ENCODE data around the gene CREG1. TPM values are rescaled to one million over a fixed set of nuclear protein-coding genes. Genes with fewer than 3 reads are reported as not detected.

CREG1 gene
- total and polyA plus RNA-seq, 10 donors: 40.8 to 364 (median 184) TPM

DNA sequence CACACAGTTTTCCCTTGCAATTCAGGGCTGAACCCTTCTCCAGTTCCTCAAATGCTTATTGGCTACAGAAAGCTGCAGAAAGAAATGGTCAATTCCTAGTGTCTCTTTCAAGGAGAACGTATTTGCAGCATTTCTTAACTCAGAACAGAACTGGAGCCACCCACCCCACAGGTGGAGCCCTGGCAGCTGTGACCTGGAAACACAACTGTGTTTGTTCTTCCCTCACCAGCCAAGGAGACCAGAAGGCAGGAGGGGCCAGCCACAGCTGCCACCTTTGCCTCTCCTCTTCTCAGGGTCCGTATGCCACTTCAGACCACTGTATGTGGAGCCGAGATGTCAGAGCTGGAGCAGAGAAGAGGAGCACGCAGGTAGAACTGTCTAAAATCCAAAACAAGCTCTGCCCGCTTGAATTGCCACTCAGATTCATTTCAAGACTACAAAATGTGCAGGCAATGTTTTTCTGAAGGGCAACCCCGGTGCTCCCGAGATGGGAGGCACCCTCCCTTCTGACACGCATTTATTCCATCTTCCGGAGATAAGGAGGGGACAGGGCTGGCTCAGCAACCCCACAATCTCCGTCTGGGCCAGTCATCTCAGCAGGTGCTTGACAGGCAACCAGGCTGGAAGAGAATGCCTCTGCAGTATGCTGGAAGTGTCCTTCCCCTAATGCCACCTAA, 51.9 kb downstream of the CREG1 start:
- DNase-seq: peak; percentile 46
- H3K4me3 ChIP-seq: peak overlapping the region in 1 of 8 donors; percentile 21
- whole genome bisulfite sequencing, 5 donors: 61 to 77% (median 69%) methylated on average over 10 of the region's 10 CpGs

GRCh38 chr1:167500283-167500860, 53.2 kb downstream of the CREG1 start:
- intact Hi-C loops (cut with DNase I; ENCODE audit: low total_unique reads): no loop called here
- 59 to 74% (median 71%) methylated on average over 4 of the region's 4 CpGs for WGBS, 5 donors
- DNase-seq: no peak
- Histone ChIP-seq H3K36me3 (no peaks in the 10 kb centered on the region), H3K9me3 (no peaks in the 10 kb centered on the region), H3K27me3 (replicated peaks in 1 of 7) (peaks cover 0 to 47% (median 0%) of the 10 kb centered on the region in 7 donors), H3K27ac (peak overlapping the region in 4 of 8 donors; percentile 6 to 54 (median 12)), H3K4me3 (no peak overlapping the region), H3K4me1 (peaks cover 5 to 98% (median 39%) of the 10 kb centered on the region in 6 donors)
- no peak for TF ChIP-seq CTCF (IDR thresholded peaks at IDR 0.05 in 8 of 11, conservative IDR thresholded peaks at IDR 0.05 in 3 of 11)
- TF ChIP-seq POLR2A (IDR thresholded peaks at IDR 0.05): no peak
- TF ChIP-seq POLR2AphosphoS5 (IDR thresholded peaks at IDR 0.05): no peak

More for the DNA sequence above, 51.9 kb downstream of the CREG1 start:
- Histone ChIP-seq H3K9me3 (no peaks in the 10 kb centered on the region), H3K36me3 (no peaks in the 10 kb centered on the region), H3K4me1 (peaks cover 5 to 96% (median 38%) of the 10 kb centered on the region in 6 donors), H3K27me3 (replicated peaks in 1 of 7) (peaks cover 0 to 37% (median 0%) of the 10 kb centered on the region in 7 donors), H3K27ac (peak overlapping the region in 3 of 8 donors; percentile 5 to 62 (median 17))
- TF ChIP-seq POLR2AphosphoS5 (IDR thresholded peaks at IDR 0.05) (no peak), POLR2A (IDR thresholded peaks at IDR 0.05) (no peak), CTCF (IDR thresholded peaks at IDR 0.05 in 8 of 11, conservative IDR thresholded peaks at IDR 0.05 in 3 of 11) (no peak)
- intact Hi-C loops (cut with DNase I; ENCODE audit: low total_unique reads): no loop called here

DNA sequence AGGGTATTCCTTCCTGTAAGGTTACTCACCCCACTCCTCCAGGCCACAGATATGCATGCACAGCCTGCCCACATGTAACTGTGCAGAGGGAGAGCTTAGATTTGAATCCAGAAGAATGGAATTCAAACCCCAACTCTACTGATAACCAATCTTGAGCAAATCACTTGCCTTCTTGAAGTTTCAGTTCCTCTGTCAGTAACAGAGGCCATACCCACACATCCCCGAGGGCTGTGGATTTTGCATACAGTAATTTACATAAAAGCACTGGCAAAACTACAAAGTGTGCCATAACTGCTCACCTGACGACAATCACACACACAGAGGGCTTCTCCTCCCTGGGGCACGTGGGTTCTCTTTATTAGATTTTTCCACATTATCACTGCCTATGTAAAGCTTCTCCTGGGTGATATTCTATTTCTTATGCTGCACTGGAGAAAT, 53.9 kb downstream of the CREG1 start:
- TF ChIP-seq CTCF (IDR thresholded peaks at IDR 0.05 in 8 of 11, conservative IDR thresholded peaks at IDR 0.05 in 3 of 11): no peak
- TF ChIP-seq POLR2A (IDR thresholded peaks at IDR 0.05): no peak
- TF ChIP-seq POLR2AphosphoS5 (IDR thresholded peaks at IDR 0.05): peak in 1 of 3 donors; percentile 36

DNA sequence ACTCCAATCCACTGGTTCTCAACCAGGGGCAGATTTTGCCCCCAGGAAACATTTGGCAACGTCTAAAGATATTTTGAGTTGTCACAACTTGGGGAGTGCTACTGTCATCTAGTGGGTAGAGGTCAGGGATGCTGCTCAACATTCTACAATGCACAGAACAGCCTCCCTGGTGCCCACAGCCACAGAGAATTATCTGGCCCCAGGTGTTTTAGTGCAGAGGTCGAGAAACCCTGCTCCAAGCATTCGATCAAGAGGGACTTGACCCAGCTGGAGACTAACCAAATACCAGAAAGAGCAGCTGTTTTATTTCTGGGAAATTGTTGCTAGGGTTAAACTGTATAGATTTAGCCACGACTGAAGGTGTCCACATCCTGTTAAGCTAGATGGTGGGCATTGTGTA, 54.5 kb downstream of the CREG1 start:
- H3K4me1 ChIP-seq: peaks cover 5 to 98% (median 40%) of the 10 kb centered on the region in 6 donors
- no peak for DNase-seq
- no peaks in the 10 kb centered on the region for H3K36me3 ChIP-seq
- H3K4me3 ChIP-seq: peak overlapping the region in 1 of 8 donors; percentile 6
- H3K27me3 ChIP-seq (replicated peaks in 1 of 7): peaks cover 0 to 57% (median 0%) of the 10 kb centered on the region in 7 donors
- TF ChIP-seq POLR2A (IDR thresholded peaks at IDR 0.05): no peak
- no peak for TF ChIP-seq CTCF (IDR thresholded peaks at IDR 0.05 in 8 of 11, conservative IDR thresholded peaks at IDR 0.05 in 3 of 11)
- TF ChIP-seq POLR2AphosphoS5 (IDR thresholded peaks at IDR 0.05): no peak
- WGBS, 5 donors: 43 to 54% (median 50%) methylated on average over 4 of the region's 4 CpGs
- peak overlapping the region in 3 of 8 donors; percentile 7 to 54 (median 19) for H3K27ac ChIP-seq
- intact Hi-C loops (cut with DNase I; ENCODE audit: low total_unique reads): no loop called here
- no peaks in the 10 kb centered on the region for H3K9me3 ChIP-seq

More for the DNA sequence above, 53.9 kb downstream of the CREG1 start:
- H3K9me3 ChIP-seq: no peaks in the 10 kb centered on the region
- peak overlapping the region in 1 of 8 donors; percentile 6 for H3K4me3 ChIP-seq
- intact Hi-C loops (cut with DNase I; ENCODE audit: low total_unique reads): no loop called here
- 50 to 67% (median 54%) methylated on average over 3 of the region's 3 CpGs for WGBS, 5 donors
- peak overlapping the region in 4 of 8 donors; percentile 6 to 54 (median 12) for H3K27ac ChIP-seq
- no peaks in the 10 kb centered on the region for H3K36me3 ChIP-seq
- DNase-seq: no peak
- H3K4me1 ChIP-seq: peaks cover 5 to 98% (median 40%) of the 10 kb centered on the region in 6 donors
- peaks cover 0 to 54% (median 0%) of the 10 kb centered on the region in 7 donors for H3K27me3 ChIP-seq (replicated peaks in 1 of 7)
